ENCODE measurements around the gene BPIFA3.

DNA sequence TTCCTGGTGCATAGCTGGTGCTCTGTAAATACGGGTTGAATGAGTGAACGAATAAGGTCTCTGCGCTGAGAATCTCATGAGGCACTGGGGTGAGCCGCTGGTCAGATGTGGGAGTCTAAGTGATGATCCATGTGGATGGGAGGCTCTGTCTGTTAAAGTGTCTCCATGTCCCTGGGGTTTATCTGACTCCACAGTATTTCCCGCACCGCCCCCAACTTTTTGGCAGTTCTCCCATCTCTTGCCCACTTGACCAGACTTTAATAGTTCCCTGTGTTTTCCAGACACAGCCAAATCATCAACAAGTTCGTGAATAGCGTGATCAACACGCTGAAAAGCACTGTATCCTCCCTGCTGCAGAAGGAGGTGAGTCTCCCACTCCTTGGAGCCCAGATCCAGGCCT is 39.3 kb upstream of the BPIFA3 start:
- TF ChIP-seq TAF1 (IDR thresholded peaks at IDR 0.05; ENCODE audit: borderline replicate concordance, low read depth, low read length) (no peak), POLR2A (IDR thresholded peaks at IDR 0.05; ENCODE audit: low read depth, low read length) (no peak)
